HG03432 (cell line): ENCODE measurements around the gene CCDC71.

ENCODE experiments used
- ATAC-seq: cut with Tn5 transposase; IDR thresholded peaks from one replicate; pipeline ENCODE4 v1.9.1; 2021; ENCODE audit warnings: mild to moderate bottlenecking, moderate library complexity; ENCODE audit not compliant: unreplicated experiment

The CCDC71 gene

GRCh38 chr3:49165771-49166751 lies at the start of gene CCDC71:
TSS of gene CCDC71 (minus strand) at chr3:49166331. CDS start at chr3:49164208, 2,123 bp downstream.
- peak; percentile 75 for ATAC-seq

- ATAC-seq: no peak
Observed at GRCh38 chr3:49213998-49214397, 47.9 kb upstream of the CCDC71 start.

DNA sequence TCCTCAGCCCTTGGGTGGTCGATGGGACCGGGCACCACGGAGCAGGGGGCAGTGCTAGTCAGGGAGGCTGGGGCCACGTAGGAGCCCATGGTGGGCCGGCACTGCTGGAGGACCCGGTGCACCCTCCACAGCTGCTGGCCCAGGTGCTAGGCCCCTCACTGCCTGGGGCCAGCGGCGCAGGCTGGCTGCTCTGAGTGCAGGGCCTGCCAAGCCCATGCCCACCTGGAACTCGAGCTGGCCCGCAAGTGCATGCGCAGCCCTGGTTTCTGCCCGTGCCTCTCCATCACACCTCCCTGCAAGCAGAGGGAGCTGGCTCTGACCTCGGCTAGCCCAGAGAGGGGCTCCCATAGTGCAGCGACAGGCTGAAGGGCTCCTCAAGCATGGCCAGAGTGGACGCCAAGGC lies 47.4 kb upstream of the CCDC71 start:
- no peak for ATAC-seq

- no peak for ATAC-seq
Observed at GRCh38 chr3:49199900-49200281, 33.8 kb upstream of the CCDC71 start.

GRCh38 chr3:49199239-49199899 lies 33.2 kb upstream of the CCDC71 start:
- no peak for ATAC-seq

- no peak for ATAC-seq
Observed at GRCh38 chr3:49198611-49199230, 32.6 kb upstream of the CCDC71 start.

GRCh38 chr3:49198161-49198560 lies 32.0 kb upstream of the CCDC71 start:
- ATAC-seq: no peak

- ATAC-seq: no peak
Observed at GRCh38 chr3:49191741-49192140, 25.6 kb upstream of the CCDC71 start.

GRCh38 chr3:49183873-49184272 lies 17.7 kb upstream of the CCDC71 start:
- no peak for ATAC-seq

DNA sequence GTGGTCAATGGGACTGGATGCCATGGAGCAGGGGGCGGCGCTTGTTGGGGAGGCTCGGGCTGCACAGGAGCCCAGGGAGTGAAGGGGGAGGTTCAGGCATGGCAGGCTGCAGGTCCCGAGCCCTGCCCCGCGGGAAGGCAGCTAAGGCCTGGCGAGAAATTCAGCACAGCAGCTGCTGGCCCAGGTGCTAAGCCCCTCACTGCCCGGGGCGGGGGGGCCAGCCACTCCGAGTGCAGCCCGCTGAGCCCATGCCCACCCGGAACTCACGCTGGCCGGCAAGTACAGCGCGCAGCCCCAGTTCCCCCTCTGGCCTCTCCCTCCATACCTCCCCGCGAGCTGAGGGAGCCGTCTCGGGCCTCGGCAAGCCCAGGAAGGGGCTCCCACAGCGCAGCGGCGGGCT lies 16.6 kb upstream of the CCDC71 start:
- no peak for ATAC-seq

DNA sequence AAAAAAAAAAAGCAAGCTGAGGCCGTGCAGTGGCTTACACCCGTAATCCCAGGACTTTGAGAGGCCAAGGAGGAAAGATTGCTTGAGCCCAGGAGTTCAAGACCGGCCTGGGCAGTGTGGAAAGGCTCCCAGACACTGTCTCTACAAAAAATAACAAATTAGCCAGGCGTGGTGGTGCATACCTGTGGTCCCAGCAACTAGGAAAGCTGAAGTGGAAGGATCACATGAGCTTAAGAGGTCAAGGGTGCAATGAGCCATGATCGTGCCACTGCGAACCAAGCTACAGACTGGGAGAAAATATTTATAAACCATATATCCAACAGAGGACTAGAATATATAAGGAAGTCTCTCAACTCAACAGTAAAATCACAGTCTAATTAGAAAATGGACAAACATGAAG lies 15.2 kb upstream of the CCDC71 start:
- ATAC-seq: no peak

DNA sequence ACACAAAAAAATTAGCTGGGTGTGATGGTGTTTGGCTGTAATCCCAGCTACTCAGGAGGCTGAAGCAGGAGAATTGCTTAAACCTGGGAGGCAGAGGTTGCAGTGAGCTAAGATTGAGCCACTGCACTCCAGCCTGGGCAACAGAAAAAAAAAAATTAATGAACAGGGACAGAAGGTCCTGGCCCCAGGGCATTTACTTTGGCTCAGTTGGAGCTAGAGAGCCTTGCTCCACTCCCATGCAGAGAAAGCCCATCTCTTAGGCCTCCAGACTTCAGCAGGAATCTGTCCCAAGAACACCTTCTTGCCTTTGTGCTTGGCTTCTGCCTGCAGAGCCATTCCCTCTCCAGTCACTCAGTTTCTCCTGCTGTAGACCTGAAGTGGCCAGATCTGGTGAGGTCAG lies 14.0 kb upstream of the CCDC71 start:
- ATAC-seq: no peak

GRCh38 chr3:49177073-49177472 lies 10.9 kb upstream of the CCDC71 start:
- ATAC-seq: no peak

- no peak for ATAC-seq
Observed at GRCh38 chr3:49175530-49175929, 9.4 kb upstream of the CCDC71 start.

DNA sequence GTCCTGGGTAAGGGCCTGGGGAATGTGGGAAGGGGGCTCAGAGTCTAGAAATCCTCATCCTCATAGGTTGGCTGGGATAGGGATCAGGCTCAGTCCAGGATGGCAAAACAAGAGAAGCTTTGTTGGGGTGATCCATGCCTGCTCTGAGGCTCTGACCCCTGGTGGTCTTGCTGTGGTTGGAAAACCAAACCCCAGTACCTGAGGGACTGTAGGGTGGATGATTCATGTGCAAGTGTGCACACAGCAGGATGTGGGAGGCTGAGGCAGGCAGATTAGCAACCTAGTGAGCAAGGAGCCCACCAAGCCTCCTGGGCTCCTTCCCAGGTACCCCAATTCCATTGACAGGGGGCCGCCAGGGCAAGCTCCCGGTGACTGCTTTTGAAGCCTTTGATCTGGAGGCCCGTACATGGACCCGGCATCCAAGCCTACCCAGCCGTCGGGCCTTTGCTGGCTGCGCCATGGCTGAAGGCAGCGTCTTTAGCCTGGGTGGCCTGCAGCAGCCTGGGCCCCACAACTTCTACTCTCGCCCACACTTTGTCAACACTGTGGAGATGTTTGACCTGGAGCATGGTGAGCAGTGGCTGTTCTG lies 8.4 kb upstream of the CCDC71 start:
- no peak for ATAC-seq

DNA sequence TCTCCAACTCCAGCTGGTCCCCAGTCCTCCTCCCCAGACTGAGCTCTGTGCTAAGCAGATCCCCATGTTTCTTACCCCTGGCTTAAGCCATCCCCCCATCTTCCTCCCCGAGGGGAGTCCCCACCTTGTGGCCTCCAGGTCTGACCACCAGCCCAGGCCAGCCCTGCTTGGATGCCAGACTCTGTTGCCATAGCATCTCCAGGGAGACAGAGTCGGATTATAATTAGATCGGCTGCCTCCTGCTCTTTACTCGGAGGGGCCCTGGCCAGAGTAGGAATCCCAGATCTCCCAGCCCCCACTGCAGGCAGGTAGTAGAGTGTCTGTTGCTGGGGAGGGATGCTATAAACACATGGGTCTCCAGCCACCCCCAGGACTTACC lies 7.7 kb upstream of the CCDC71 start:
- ATAC-seq: no peak

DNA sequence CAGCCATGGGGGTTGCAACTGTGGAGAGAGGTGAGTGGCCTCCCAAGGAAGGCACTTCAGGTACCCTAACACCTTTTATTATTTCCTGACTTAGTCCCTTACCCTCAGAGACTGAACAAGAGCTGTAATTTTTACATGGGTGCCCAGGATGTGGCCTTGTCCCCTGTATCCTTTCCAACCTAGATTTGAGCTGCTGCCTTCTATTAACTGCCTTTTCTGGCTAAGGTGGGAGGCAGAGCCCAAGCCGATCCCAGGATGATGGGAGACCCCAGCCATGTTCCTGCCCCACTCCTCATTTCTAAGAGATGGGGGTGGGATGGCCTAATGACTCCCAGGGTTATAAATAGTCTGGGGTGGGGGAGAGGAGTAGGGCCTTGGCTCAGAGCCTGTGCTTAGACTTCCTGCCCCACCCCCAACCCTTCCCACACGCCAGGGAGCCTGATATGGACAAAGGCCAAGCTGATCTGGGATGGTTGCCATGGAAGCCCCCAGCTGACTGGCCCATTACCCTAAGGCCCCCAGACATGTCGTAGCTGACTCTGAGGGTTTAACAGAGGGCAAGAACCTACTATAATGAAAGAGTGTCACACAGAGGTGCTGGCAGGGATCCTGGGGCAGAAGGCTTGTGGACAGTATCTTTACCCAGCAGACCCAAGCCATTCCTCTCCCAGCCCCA lies 7.1 kb upstream of the CCDC71 start:
- no peak for ATAC-seq

DNA sequence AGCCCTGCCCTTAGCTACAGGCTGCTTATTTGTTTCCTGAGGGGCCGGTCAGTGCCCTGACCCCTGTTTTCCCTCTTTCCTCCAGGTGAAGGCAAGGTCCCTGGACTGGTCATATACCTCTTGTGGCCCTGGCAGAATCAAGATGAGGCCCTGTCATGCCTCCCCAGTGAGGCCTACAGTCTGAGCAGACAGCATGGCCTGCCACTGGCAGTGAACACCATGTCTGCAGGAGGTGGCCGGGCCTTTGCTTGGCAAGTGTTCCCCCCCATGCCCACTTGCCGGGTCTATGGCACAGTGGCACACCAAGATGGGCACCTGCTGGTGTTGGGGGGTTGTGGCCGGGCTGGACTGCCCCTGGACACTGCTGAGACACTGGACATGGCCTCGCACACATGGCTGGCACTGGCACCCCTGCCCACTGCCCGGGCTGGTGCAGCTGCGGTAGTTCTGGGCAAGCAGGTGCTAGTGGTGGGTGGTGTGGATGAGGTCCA lies 6.5 kb upstream of the CCDC71 start:
- no peak for ATAC-seq

DNA sequence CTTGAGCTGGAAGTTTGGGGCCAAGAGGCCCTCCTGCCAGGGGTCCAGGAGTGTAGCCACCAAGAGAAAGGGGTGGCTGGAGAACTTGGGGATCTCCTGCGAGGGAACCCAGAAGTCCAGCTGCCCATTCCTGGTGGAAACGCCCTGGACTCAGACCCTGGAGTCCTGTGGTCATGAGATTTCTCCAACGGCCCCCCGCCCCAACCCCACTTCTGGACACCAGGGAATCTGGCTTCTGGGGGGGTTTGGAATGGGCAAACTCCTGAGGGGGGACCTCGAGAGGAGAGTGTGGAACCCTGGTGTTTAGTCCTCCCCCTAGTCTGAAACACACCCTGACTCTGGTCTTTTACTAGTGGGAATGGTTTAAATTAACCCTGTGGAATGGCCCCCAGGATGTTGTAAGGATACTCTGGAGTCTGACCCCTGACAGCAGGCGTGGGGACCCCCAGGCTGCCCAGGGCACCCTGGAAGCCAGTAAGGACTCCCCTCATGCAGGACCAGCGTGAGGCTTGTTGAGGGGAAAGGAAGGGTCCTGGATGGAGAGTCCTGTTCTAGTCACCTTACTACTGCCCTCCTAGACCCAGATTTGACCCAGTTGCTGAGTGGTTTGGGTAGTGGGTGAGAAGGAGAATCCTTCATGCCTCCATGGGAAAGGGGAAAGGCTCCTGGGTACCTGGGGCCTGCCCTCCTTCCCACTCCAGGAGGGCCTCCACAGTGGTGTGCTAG lies 5.8 kb upstream of the CCDC71 start:
- no peak for ATAC-seq
